Stimulated activated naive CD4-positive, alpha-beta T cell treated with Interleukin-2 at 50 U/mL for 16 hours (primary cell): Measurements from ENCODE around the gene PEAR1.

ENCODE experiments used
- DNase-seq: peaks from one replicate; lab custom pipeline; 2025; lab: John Stamatoyannopoulos, UW

Gene PEAR1

GRCh38 chr1:156900896-156901589, 7.5 kb downstream of the PEAR1 start:
- no peak for DNase-seq

- no peak for DNase-seq
Observed at GRCh38 chr1:156901590-156901900, 8.0 kb downstream of the PEAR1 start.

DNA sequence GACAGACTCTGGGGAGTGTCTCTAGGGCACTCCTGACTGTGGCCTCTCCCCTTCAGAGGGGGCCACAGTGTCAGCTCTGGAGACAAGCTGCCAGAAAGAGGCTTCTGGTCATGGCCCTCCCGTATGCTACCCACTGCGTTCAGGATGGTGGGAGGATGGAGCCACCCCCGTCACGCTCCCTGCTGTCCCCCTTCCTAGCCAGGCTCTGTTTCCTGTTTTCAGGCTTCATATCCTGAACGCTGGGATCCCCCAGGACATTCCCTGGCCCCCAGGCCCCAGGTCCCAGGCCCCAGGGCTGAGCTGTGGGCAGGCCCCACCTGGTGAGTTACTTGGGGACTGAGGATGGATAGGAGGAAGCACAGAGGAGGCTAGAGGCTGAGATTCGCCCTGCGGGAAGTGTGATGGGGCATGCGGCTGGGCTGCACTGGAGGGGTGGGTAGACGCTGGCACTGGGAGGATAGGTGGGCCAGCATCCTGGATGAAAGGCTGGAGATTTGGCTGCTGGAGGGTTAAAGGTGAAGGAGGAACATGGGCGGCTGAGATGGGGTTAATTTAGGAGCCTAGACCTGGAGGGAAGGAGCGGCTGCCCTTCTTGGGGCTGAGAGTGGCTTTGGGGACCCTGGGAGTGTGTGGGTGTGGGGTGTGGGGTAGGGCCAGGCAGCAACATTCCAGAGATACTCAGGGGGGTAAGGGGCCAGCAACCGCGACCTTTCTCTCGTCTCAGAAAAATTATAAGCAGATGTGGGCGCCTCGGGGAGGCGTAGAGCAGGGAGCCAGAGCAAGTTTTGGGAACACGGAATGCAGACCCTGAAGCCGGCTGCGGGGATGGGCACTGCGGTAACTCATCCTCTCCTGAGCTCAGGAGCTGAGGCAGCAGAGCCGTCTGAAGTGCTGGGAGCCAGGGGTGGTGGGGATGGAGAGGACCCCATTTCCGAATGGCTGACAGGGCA, 8.7 kb downstream of the PEAR1 start:
- no peak for DNase-seq

DNA sequence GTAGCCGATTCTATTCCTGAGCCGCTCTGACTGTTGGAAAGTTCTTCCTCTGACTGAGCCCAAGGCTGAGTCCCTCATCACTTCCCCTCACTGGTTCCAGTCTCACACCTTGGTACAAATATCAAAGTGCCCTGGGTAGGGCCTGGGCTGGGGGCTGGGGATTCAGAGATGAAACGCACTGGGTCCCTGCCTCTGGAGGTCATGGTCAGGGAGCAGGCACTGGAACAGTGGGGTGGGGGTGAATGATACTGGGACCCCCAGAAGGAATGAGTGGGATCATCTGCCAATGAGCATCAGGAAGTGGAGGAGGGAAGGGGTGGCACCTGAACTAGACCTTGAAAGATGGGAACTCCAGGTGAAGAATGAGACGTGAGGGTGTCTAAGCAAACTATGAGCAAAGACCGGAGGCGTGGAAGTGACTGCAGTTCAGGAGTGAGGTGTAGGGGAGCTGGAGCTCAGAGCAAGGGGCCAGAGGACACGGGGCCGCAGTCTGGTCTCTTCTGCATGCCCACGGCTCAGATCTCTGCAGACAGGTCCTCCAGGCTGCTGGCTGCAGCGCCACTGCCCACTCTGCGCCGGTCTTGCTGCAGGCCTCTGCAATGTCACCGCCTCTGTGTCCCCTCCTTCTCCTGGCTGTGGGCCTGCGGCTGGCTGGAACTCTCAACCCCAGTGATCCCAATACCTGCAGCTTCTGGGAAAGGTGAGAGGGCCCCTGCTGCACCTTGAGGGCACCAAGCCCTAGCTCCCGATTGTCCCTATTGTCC, 10.0 kb downstream of the PEAR1 start:
- no peak for DNase-seq

- DNase-seq, result no peak
Observed at GRCh38 chr1:156904187-156904959, 10.9 kb downstream of the PEAR1 start.

DNA sequence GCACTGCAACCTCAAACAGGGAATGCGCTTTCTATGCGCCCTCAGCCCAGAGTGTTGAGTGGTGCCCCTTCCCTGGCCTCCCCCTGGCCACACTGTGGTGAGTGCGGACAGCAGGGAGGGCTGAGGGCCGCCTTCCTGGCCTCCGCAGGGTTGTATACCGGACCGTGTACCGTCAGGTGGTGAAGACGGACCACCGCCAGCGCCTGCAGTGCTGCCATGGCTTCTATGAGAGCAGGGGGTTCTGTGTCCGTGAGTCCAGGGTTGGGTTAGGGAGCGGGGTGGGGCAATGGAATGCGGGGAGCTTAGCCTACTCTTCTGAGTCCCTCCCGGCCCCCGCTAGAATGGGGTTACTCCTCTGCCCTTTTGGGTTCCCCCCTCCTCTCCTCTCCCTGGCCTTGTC, 11.7 kb downstream of the PEAR1 start:
- DNase-seq, result no peak

- no peak for DNase-seq
Observed at GRCh38 chr1:156905651-156906050, 12.1 kb downstream of the PEAR1 start.

DNA sequence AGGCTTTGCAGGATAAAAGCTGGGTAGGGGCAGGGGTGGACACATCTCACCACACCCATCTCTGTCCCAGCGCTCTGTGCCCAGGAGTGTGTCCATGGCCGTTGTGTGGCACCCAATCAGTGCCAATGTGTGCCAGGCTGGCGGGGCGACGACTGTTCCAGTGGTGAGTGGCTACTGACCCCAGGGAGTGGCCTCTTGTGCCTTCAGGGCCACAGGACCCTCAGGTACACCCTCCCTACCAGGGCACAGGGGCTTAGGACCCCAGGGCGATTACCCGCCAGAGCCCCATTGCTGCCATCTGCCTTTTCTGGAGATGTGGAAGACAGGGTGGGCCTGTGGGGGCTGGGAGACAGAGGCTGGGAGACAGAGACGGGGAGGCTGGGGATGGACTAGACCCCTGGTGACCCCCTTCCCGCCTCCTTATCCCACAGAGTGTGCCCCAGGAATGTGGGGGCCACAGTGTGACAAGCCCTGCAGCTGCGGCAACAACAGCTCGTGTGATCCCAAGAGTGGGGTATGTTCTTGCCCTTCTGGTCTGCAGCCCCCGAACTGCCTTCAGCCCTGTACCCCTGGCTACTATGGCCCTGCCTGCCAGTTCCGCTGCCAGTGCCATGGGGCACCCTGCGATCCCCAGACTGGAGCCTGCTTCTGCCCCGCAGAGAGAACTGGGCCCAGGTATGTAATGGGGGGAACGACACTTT, 12.8 kb downstream of the PEAR1 start:
- DNase-seq, result no peak

DNA sequence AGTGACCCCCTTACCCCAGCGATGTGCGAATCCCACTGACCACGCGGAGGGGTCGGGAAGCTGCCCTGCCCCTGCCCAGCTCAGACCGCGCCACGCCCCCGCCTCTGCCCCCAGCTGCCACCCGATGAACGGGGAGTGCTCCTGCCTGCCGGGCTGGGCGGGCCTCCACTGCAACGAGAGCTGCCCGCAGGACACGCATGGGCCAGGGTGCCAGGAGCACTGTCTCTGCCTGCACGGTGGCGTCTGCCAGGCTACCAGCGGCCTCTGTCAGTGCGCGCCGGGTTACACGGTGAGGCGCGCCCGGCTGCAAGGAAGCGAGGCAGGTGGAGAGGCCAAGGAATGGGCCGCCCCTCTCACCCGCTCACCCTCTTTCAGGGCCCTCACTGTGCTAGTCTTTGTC, 15.0 kb downstream of the PEAR1 start:
- DNase-seq, result no peak

- no peak for DNase-seq
Observed at GRCh38 chr1:156908955-156909354, 15.4 kb downstream of the PEAR1 start.

DNA sequence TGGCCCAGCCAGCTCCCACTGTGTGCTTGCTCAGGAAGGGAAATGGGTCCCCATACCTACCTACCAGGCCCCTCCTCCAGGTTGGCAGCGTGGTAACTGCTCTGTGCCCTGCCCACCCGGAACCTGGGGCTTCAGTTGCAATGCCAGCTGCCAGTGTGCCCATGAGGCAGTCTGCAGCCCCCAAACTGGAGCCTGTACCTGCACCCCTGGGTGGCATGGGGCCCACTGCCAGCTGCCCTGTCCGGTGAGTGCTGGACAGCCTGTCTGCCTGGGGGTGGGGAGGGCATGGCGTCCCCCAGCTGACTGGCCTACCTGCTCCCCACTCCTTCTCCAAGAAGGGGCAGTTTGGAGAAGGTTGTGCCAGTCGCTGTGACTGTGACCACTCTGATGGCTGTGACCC, 16.2 kb downstream of the PEAR1 start:
- DNase-seq, result no peak

DNA sequence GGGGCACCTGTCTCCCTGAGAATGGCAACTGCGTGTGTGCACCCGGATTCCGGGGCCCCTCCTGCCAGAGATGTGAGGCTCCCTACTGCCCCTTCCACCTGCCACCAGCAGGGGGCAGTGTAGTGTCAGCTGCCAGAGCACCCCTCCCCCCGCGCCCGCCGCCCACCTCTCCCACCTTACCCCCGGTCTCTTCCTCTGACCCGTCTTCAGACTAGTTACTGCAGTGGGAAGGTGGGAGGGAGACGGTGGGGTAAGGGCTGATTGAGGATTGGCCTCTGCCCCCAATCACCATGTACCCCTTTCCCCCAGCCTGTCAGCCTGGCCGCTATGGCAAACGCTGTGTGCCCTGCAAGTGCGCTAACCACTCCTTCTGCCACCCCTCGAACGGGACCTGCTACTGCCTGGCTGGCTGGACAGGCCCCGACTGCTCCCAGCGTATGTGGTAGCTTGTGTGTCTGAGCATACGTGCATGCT, 16.8 kb downstream of the PEAR1 start:
- DNase-seq, result peak; percentile 42

DNA sequence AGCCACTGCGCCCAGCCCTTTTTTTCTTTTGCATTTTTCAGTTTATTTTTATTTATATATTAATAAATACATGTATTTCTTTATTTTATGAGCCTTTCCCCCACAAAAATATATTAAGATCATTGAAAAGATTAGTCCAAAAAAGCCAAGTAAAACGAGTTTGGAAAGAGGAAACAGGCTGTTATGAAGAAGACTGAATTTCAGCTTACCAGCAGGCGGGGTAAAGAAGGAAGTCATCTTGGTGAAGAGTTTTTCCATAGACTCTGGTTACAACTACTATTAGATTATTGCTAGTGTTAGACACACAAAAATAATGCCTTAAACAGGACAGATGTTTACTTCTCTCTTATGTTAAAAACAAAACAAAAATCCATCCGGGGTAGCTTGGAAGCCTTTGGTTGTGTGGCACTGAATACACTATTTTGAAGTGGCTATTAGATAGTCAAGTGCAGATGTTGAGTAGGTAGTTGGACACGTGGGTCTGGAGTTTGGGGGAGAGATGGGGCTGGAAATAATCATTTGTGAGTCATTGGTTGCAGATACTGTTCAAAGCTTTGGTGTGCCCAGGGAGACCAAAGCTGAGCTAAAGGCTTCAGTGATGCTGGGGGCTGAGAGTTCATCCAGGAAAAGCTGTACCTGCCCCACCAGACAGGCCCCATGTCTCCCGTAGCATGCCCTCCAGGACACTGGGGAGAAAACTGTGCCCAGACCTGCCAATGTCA, 18.2 kb downstream of the PEAR1 start:
- no peak for DNase-seq

DNA sequence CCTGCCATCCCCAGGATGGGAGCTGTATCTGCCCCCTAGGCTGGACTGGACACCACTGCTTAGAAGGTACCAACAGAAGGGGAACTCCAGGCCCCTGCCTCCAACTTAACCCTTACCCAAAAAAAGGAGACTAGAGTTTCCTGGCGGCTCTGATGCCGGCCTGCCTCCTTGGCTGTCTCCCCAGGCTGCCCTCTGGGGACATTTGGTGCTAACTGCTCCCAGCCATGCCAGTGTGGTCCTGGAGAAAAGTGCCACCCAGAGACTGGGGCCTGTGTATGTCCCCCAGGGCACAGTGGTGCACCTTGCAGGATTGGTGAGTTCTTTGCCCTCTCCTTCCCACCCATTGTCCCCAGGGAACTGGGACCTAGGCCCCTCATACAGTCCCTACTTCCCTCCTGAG, 18.8 kb downstream of the PEAR1 start:
- no peak for DNase-seq

GRCh38 chr1:156912861-156913808, 19.6 kb downstream of the PEAR1 start:
- DNase-seq, result no peak

- DNase-seq, result no peak
Observed at GRCh38 chr1:156913809-156914387, 20.4 kb downstream of the PEAR1 start.

GRCh38 chr1:156914440-156914856, 20.9 kb downstream of the PEAR1 start:
- DNase-seq, result no peak

- peak; percentile 25 for DNase-seq
Observed at GRCh38 chr1:156920233-156921052, 26.9 kb downstream of the PEAR1 start, which contains the start of gene LRRC71. Gene LRRC71, plus strand, starts transcription at chr1:156920632. Its CDS starts 172 bp downstream, at chr1:156920804.
